GM23338 (cell line): ENCODE measurements around the gene FMO3.

Experiments
- CREB1 ChIP-seq: fragments of 250-450 bp; sonication (Bioruptor Pico); IDR thresholded peaks from 2 replicates; pipeline ENCODE4 v1.5.0; 2020; ENCODE audit warnings: low read depth, mild to moderate bottlenecking, moderate library complexity
- CTCF ChIP-seq, 2 experiments: fragments of 200-600 bp in 1 of 2; sonication (generic) in 1 of 2; conservative IDR thresholded peaks; 2 replicates each; pipeline versions ENCODE4 v1.5.1 to v1.6.1; 2016 to 2017; ENCODE audit warnings: antibody characterized with exemption in 2 of 2, low read depth in 2 of 2, mild to moderate bottlenecking in 2 of 2, moderate library complexity in 1 of 2
- ETS1 ChIP-seq: IDR thresholded peaks from 2 replicates; pipeline ENCODE4 v1.6.1; 2016; ENCODE audit warnings: antibody characterized with exemption
- EZH2 ChIP-seq: fragments of 200-600 bp; sonication (generic); IDR thresholded peaks from one replicate; pipeline ENCODE4 v1.8.0; 2017; ENCODE audit warnings: antibody characterized with exemption, mild to moderate bottlenecking, low read depth; ENCODE audit not compliant: unreplicated experiment
- EZH2phosphoT487 ChIP-seq: fragments of 200-600 bp; sonication (generic); IDR thresholded peaks from one replicate; pipeline ENCODE4 v1.8.1; 2018; ENCODE audit warnings: antibody characterized with exemption; ENCODE audit not compliant: unreplicated experiment
- JUNB ChIP-seq: IDR thresholded peaks from one replicate; pipeline ENCODE4 v1.6.1; 2016; ENCODE audit warnings: antibody characterized with exemption; ENCODE audit not compliant: unreplicated experiment
- POLR2AphosphoS5 ChIP-seq: IDR thresholded peaks from 2 replicates; pipeline ENCODE4 v1.6.1; 2016; ENCODE audit warnings: antibody characterized with exemption, low read depth
- REST ChIP-seq: IDR thresholded peaks from one replicate; pipeline ENCODE4 v1.6.1; 2018; ENCODE audit warnings: antibody characterized with exemption; ENCODE audit not compliant: unreplicated experiment
- STAT1 ChIP-seq: IDR thresholded peaks from one replicate; pipeline ENCODE4 v1.6.1; 2016; ENCODE audit warnings: antibody characterized with exemption; ENCODE audit not compliant: unreplicated experiment

- no peak for TF ChIP-seq CTCF (conservative IDR thresholded peaks at IDR 0.05; ENCODE audit: low read depth in 2 of 2)
- TF ChIP-seq REST: no peak
- TF ChIP-seq EZH2: no peak
- TF ChIP-seq ETS1: no peak
- no peak for TF ChIP-seq STAT1
- TF ChIP-seq POLR2AphosphoS5: no peak
- TF ChIP-seq EZH2phosphoT487: no peak
- TF ChIP-seq JUNB: no peak
- TF ChIP-seq CREB1 (CRISPR knock-in tag): no peak
Observed at GRCh38 chr1:171109966-171110365, 19.3 kb downstream of the FMO3 start.
